ENCODE measurements around the gene PIEZO1. TPM values are rescaled to one million over a fixed set of nuclear protein-coding genes. Genes with fewer than 3 reads are reported as not detected.

The PIEZO1 gene
- total RNA-seq, 1 donor from 2014 or later, result 5.5 TPM

DNA sequence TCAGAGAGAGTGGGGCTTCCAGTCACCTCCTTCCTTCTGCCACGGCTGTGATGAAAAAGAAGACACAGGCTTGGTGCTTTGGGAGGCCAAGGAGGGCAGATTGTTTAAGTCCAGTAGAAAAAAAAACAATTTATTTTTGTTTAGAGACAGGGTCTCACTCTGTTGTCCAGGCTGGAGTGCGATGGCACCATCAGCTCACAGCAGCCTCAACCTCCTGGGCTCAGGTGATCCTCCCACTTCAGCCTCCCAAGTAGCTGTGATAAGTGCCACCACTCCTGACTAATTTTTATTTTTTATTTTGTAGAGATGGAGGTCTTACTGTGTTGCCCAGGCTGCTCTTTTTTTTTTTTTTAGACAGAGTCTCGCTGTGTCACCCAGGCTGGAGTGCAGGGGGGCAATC is 119.5 kb downstream of the PIEZO1 start:
- H4K20me1 ChIP-seq (ENCODE audit: low read depth), result peaks cover 15% of the 10 kb centered on the region
- Mint-ChIP-seq H3K4me1 (peaks cover 19% of the 10 kb centered on the region), H3K27me3 (ENCODE audit: insufficient read depth, low read depth) (no peaks in the 10 kb centered on the region), H3K27ac (no peak overlapping the region), H3K9me3 (no peaks in the 10 kb centered on the region), H3K36me3 (peaks cover 5% of the 10 kb centered on the region), H3K4me3 (no peak overlapping the region)
- H3K79me2 ChIP-seq (ENCODE audit: low read depth), result peaks cover 34% of the 10 kb centered on the region
- H3K36me3 ChIP-seq, result no peaks in the 10 kb centered on the region
- no peak overlapping the region for H2AFZ ChIP-seq (replicated peaks)
- H3K27ac ChIP-seq, result no peak overlapping the region
- peaks cover 4% of the 10 kb centered on the region for H3K4me1 ChIP-seq
- H3K9ac ChIP-seq, result no peak overlapping the region
- TF ChIP-seq, protein P1, sequence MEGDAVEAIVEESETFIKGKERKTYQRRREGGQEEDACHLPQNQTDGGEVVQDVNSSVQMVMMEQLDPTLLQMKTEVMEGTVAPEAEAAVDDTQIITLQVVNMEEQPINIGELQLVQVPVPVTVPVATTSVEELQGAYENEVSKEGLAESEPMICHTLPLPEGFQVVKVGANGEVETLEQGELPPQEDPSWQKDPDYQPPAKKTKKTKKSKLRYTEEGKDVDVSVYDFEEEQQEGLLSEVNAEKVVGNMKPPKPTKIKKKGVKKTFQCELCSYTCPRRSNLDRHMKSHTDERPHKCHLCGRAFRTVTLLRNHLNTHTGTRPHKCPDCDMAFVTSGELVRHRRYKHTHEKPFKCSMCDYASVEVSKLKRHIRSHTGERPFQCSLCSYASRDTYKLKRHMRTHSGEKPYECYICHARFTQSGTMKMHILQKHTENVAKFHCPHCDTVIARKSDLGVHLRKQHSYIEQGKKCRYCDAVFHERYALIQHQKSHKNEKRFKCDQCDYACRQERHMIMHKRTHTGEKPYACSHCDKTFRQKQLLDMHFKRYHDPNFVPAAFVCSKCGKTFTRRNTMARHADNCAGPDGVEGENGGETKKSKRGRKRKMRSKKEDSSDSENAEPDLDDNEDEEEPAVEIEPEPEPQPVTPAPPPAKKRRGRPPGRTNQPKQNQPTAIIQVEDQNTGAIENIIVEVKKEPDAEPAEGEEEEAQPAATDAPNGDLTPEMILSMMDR (IDR thresholded peaks at IDR 0.05), result no peak
- TF ChIP-seq EZH2phosphoT487 (IDR thresholded peaks at IDR 0.05) (no peak), EZH2 (IDR thresholded peaks at IDR 0.05) (no peak)
- no peak overlapping the region for H3K4me3 ChIP-seq
- no peak overlapping the region for H3K4me2 ChIP-seq
- no peaks in the 10 kb centered on the region for H3K27me3 ChIP-seq
- no peak for DNase-seq (ENCODE audit: low spot score)
- no peaks in the 10 kb centered on the region for H3K9me3 ChIP-seq (ENCODE audit: low read depth)
- H3F3A ChIP-seq (ENCODE audit: low read depth), result peaks cover 6% of the 10 kb centered on the region

Small RNA genes within 50 kb of the gene (microRNA-seq; reads per million reads assigned to microRNA genes)
- gene MIR4722, result not detected

Other genes starting within 250 kb of the PIEZO1 start
- 24.2 and 38.6 TPM in 2 replicates for gene ZC3H18, start 214.8 kb downstream of the PIEZO1 start, total RNA-seq (ENCODE audit: low replicate concordance)
- gene IL17C, start 146.6 kb downstream of the PIEZO1 start, total RNA-seq (ENCODE audit: low replicate concordance), result not detected in 2 replicates
- 29.9 and 101 TPM in 2 replicates for gene CYBA, start 134.2 kb downstream of the PIEZO1 start, total RNA-seq (ENCODE audit: low replicate concordance)
- 12.7 and 53.7 TPM in 2 replicates for gene MVD, start 122.1 kb downstream of the PIEZO1 start, total RNA-seq (ENCODE audit: low replicate concordance)
- gene SNAI3, start 98.7 kb downstream of the PIEZO1 start, total RNA-seq (ENCODE audit: low replicate concordance), result 0.71 TPM in 1 of 2 replicates, not detected in the other
- 11.1 and 30.1 TPM in 2 replicates for gene RNF166, start 78.8 kb downstream of the PIEZO1 start, total RNA-seq (ENCODE audit: low replicate concordance)
- gene CTU2, start 78.7 kb downstream of the PIEZO1 start, total RNA-seq (ENCODE audit: low replicate concordance), result 4.7 and 11.0 TPM in 2 replicates
- gene CDT1, start 18.6 kb upstream of the PIEZO1 start, total RNA-seq (ENCODE audit: low replicate concordance), result 7.8 and 57.9 TPM in 2 replicates
- gene APRT, start 26.7 kb upstream of the PIEZO1 start, total RNA-seq (ENCODE audit: low replicate concordance), result 53.4 and 150 TPM in 2 replicates
- gene GALNS, start 71.7 kb upstream of the PIEZO1 start, total RNA-seq (ENCODE audit: low replicate concordance), result 5.0 and 11.6 TPM in 2 replicates
- gene TRAPPC2L, start 71.9 kb upstream of the PIEZO1 start, total RNA-seq (ENCODE audit: low replicate concordance), result 31.8 and 48.5 TPM in 2 replicates
- gene PABPN1L, start 81.4 kb upstream of the PIEZO1 start, total RNA-seq (ENCODE audit: low replicate concordance), result not detected in 2 replicates
- 0.15 and 0.22 TPM in 2 replicates for gene CBFA2T3, start 192.0 kb upstream of the PIEZO1 start, total RNA-seq (ENCODE audit: low replicate concordance)